Stimulated activated CD8-positive, alpha-beta memory T cell treated with anti-CD3 and anti-CD28 coated beads, Interleukin-7, amount 100 ng/mL, for 48 hours (primary cell): ENCODE data around the gene VPS35L.

Experiments used
- DNase-seq, 2 donors: peaks; one replicate each; pipeline ENCODE4 v3.0.0-alpha.2; 2020; ENCODE audit warnings: low read depth in 1 of 2; ENCODE audit errors: extremely low read depth in 1 of 2

The VPS35L gene

DNA sequence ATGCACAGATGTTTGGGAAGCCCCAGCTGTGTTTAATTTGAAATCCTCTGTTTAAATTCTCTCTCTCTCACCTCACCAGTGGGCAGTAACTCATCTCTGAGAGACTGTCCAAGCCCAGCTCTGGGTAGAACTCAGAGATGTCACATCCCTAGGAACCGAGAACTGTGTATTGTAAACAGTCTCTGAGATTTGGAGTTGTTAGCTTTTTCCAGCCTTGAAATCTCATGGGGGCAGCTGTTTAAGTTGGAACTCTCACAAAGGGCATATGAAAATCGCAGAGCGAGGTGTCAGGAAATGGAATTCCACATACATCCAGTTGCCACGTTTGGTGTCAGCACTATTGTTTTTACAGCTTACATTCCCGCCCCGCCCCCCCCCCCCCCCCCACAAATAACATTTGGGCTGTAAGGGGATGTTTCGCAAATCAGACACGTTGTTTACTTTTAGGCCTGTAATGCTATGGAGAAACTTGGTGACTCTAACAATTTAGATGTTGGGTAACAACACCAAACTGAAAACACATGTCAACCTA lies 34.3 kb downstream of the VPS35L start:
- no peak for DNase-seq

- DNase-seq, result no peak
Observed at GRCh38 chr16:19595043-19595767, 39.7 kb downstream of the VPS35L start.

GRCh38 chr16:19598805-19599510 lies 43.5 kb downstream of the VPS35L start:
- no peak for DNase-seq

DNA sequence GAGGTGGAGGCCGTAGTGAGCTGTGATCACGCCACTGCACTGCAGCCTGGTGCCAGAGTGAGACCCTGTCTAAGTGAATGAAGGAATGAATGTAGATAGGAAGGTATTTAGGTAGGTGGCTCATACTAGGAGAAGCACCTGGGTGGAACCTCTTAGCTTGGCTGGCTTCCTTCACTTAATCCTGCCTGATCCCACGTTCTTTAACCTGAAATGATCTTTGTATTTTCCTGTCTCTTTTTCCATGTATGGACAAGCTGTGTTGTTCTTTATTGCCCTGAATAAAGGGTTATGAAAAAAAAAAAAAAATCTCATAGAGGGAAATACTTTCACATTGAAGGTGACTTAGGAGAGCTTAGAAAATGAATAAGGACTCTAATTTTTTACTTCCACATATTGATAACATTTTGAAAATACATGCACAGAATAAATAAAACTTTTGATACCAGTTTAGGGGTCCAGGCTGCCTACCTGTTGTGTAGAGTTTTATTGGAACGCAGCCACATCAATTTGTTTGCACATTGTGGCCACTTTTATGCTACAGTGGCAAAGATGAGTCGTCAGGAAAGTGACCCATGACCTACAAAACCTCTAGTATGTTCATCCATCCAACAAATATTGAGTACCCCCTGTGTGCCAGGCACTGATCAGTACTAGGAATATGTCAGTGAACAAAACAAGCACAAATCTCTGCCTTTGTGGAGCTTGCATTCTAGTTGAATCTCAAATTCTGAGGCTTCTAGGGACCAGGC lies 44.6 kb downstream of the VPS35L start:
- DNase-seq, result no peak

- no peak for DNase-seq
Observed at GRCh38 chr16:19601083-19601976, 45.8 kb downstream of the VPS35L start.

DNA sequence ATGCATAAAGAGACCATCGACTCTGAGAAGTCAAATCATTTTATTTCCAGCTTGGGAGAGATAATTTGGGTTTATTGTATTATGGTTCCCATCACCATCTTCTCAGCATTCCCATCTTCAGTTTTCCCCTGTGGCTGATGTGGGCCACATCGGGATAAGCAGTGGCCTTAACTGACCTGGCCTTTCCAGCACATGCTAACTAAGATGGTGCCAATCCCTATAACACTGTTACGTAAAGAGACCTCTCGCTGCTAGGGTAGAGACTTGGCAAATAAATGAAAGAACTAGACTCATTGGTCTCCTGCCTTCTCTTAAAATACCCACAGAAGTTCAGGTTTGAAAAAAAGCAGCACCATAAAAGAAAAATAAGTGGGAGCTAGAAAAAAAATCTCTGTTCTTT lies 49.4 kb downstream of the VPS35L start:
- DNase-seq, result no peak

DNA sequence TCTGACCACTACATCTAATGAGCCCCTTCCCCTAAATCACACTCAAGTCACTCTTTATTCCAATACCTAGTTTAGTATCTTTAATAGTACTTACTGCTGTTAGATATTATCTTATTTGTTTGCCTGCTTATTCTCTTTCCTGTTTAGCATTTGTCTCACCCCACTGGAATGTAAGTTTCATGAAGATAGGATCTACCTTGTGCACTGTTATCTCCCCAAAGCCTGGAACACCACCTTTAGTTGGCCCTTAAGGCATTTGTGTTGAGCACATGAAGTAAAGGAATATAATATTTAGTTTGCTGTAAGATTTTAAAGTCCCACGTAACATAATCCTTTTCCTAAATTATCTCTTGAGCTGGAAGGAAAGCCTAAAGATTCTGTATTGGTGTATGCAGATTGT lies 50.2 kb downstream of the VPS35L start:
- DNase-seq, result no peak

DNA sequence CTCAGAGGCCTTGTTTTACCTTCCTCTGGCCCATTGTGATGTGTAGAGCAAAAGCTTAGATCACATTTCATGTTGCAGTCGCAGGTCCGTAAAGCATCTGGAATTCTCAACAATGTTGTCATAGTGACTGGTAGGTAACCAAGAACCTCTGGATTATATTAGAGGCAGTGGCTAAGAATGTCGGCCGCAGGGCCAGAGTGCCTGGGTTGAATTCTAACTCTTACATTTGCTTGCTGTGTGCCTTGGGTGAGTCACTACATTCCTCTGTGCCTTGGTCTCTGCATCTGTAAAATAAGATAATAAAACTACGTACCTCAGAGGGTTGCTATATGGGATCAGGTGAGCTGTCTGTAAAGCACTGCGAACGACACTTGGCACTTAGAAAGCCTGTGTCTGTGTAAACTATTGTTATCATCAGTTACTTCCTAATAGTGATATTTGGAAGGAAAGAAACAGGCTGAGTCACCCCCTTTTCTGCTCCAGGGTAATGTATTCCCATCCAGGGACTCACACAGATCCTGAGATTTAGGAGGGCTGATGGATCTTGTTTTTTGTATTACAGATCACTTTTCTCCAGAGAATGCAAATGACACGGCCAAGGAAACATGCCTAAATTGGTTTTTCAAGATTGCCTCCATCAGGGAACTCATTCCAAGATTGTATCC lies 52.2 kb downstream of the VPS35L start:
- DNase-seq, result no peak

- DNase-seq, result no peak
Observed at GRCh38 chr16:19609359-19609758, 53.9 kb downstream of the VPS35L start.

- DNase-seq, result no peak
Observed at GRCh38 chr16:19610200-19610599, 54.7 kb downstream of the VPS35L start.

GRCh38 chr16:19613834-19614233 lies 58.3 kb downstream of the VPS35L start:
- no peak for DNase-seq

- DNase-seq, result no peak
Observed at GRCh38 chr16:19616241-19616640, 60.7 kb downstream of the VPS35L start.

DNA sequence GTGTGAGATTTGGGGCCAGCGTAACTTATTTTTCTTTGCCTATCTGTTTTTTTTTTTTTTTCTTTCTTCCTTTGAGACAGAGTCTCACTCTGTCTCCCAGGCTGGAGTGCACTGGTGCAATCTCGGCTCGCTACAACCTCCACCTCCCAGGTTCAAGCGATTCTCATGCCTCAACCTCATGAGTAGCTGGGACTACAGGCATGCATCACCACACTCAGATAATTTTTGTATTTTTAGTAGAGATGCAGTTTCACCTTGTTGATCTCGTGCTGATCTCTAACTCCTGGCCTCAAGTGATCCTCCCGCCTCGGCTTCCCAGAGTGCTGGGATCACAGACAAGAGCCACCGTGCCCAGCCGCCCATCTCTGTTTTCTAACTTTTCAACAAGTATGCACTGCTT lies 63.4 kb downstream of the VPS35L start:
- no peak for DNase-seq

DNA sequence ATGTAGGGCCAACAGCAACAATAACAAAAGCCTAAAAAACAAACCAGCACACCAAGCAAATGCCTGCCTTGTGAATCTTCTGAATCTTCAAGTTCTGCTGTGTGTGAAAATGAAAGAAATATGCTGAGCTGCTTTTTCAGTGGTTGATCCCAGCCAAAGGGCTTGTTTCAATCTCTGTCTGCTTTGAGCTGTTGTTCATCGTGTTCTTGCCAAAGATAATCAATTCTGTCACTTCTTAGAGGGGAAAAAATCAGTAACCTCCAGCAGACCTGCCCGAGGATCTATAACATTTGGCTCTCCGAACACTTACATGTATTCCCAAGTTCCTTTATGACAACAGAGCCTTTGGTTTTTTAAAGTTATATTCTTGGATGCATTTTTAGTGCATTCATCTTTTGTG lies 65.9 kb downstream of the VPS35L start:
- DNase-seq, result no peak

- DNase-seq, result no peak
Observed at GRCh38 chr16:19625039-19625438, 69.5 kb downstream of the VPS35L start.

GRCh38 chr16:19636436-19637267 lies 81.1 kb downstream of the VPS35L start:
- DNase-seq, result no peak

- no peak for DNase-seq
Observed at GRCh38 chr16:19639986-19640421, 84.5 kb downstream of the VPS35L start.

- DNase-seq, result no peak
Observed at GRCh38 chr16:19642501-19642900, 87.0 kb downstream of the VPS35L start.

DNA sequence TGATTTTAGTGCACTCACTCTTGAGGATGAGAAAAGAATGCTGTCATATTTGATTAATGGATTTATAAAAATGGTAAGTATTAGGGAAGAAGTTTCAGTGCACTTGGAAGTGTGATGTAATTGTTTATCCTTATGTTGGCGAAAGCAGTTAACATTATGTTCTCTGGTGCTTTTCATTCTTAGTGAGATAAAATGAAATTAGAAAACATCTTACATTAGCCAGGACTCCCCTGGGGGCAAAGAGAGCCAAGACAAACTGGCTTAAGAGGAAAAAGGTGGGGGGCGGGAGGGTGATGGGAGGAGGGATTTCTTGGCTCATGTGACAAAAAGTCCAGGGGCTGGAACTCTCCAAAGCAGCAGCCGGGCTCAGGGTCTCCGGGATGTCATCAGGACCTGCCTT lies 89.4 kb downstream of the VPS35L start:
- no peak for DNase-seq
